GM12875 (cell line): ENCODE results near the gene TRERF1.

ENCODE experiments used
- H3K4me3 ChIP-seq: one replicate; pipeline ENCODE4 v1.5.1; 2011; ENCODE audit warnings: low read depth, low read length, control low read depth
- CTCF ChIP-seq: IDR thresholded peaks from 2 replicates; pipeline ENCODE4 v1.5.1; 2011; ENCODE audit warnings: low read depth, mild to moderate bottlenecking, control low read depth, inconsistent platforms, low read length, moderate library complexity, borderline replicate concordance; ENCODE audit not compliant: insufficient read depth

Gene TRERF1

GRCh38 chr6:42429836-42430235, 21.9 kb downstream of the TRERF1 start:
- no peak for TF ChIP-seq CTCF

GRCh38 chr6:42429042-42429585, 22.6 kb downstream of the TRERF1 start:
- TF ChIP-seq CTCF = no peak
- no peak overlapping the region for H3K4me3 ChIP-seq

More at GRCh38 chr6:42429836-42430235, 21.9 kb downstream of the TRERF1 start:
- no peak overlapping the region for H3K4me3 ChIP-seq

GRCh38 chr6:42428326-42429041, 23.2 kb downstream of the TRERF1 start:
- H3K4me3 ChIP-seq = no peak overlapping the region
- TF ChIP-seq CTCF = no peak

GRCh38 chr6:42427871-42428270, 23.9 kb downstream of the TRERF1 start:
- H3K4me3 ChIP-seq = no peak overlapping the region

GRCh38 chr6:42426191-42426590, 25.5 kb downstream of the TRERF1 start:
- no peak for TF ChIP-seq CTCF

More at GRCh38 chr6:42427871-42428270, 23.9 kb downstream of the TRERF1 start:
- no peak for TF ChIP-seq CTCF

GRCh38 chr6:42424906-42425474, 26.7 kb downstream of the TRERF1 start:
- H3K4me3 ChIP-seq = no peak overlapping the region
- no peak for TF ChIP-seq CTCF

More at GRCh38 chr6:42426191-42426590, 25.5 kb downstream of the TRERF1 start:
- H3K4me3 ChIP-seq = no peak overlapping the region

- TF ChIP-seq CTCF = no peak
- no peak overlapping the region for H3K4me3 ChIP-seq
These were observed 28.5 kb downstream of the TRERF1 start for GRCh38 chr6:42423244-42423643.
